ENCODE measurements around the gene AHSA1.
"Not testable (repeated sequence)": the region's sequence is repeated elsewhere in the genome, so short reads cannot be mapped to it uniquely, and the experiment has no call there.

Gene AHSA1

GRCh38 chr14:77457522-77458248 is at the start of gene AHSA1, which contains the start of gene VIPAS39:
Gene AHSA1 (plus strand): TSS chr14:77458093. CDS start chr14:77458190, 97 bp downstream.
Gene VIPAS39 (minus strand): TSS chr14:77457601. CDS start chr14:77454102, 3,499 bp downstream.
- peak; percentile 97 for DNase-seq

GRCh38 chr14:77409131-77409533 is 48.8 kb upstream of the AHSA1 start:
- no peak for DNase-seq

GRCh38 chr14:77415403-77416030 is 42.4 kb upstream of the AHSA1 start:
- not testable (repeated sequence) for DNase-seq

GRCh38 chr14:77416098-77416497 is 41.8 kb upstream of the AHSA1 start:
- DNase-seq: not testable (repeated sequence)

GRCh38 chr14:77416836-77417235 is 41.1 kb upstream of the AHSA1 start:
- DNase-seq: no peak

GRCh38 chr14:77421201-77421600 is 36.7 kb upstream of the AHSA1 start:
- no peak for DNase-seq

- DNase-seq: no peak
Measured at GRCh38 chr14:77423423-77423822, 34.5 kb upstream of the AHSA1 start, which contains the start of gene NOXRED1. Gene NOXRED1 (minus strand): TSS chr14:77423523. CDS start chr14:77422889, 634 bp downstream.

- DNase-seq: no peak
Measured at GRCh38 chr14:77424862-77425261, 33.0 kb upstream of the AHSA1 start.

- no peak for DNase-seq
Measured at GRCh38 chr14:77426396-77426795, 31.5 kb upstream of the AHSA1 start.

GRCh38 chr14:77436042-77436441 is 21.9 kb upstream of the AHSA1 start:
- no peak for DNase-seq

- no peak for DNase-seq
Measured at GRCh38 chr14:77438596-77438995, 19.3 kb upstream of the AHSA1 start.

- no peak for DNase-seq
Measured at GRCh38 chr14:77439861-77440260, 18.0 kb upstream of the AHSA1 start.

GRCh38 chr14:77442196-77442595 is 15.7 kb upstream of the AHSA1 start:
- no peak for DNase-seq

- DNase-seq: no peak
Measured at GRCh38 chr14:77455966-77456640, 1.8 kb upstream of the AHSA1 start.

GRCh38 chr14:77457115-77457521 is 775 bp upstream of the AHSA1 start:
- no peak for DNase-seq

- DNase-seq: peak; percentile 77
Measured at GRCh38 chr14:77458249-77458950, 507 bp downstream of the AHSA1 start.

GRCh38 chr14:77459072-77459723 is 1.3 kb downstream of the AHSA1 start:
- peak; percentile 82 for DNase-seq

- DNase-seq: peak; percentile 27
Measured at GRCh38 chr14:77467801-77468200, 9.9 kb downstream of the AHSA1 start.

- DNase-seq: peak; percentile 48
Measured at GRCh38 chr14:77469067-77469505, 11.2 kb downstream of the AHSA1 start.

GRCh38 chr14:77469539-77469938 is 11.6 kb downstream of the AHSA1 start:
- peak; percentile 27 for DNase-seq

- peak; percentile 37 for DNase-seq
Measured at GRCh38 chr14:77470224-77470870, 12.5 kb downstream of the AHSA1 start.

GRCh38 chr14:77473921-77474320 is 16.0 kb downstream of the AHSA1 start:
- DNase-seq: no peak
